Measurements from ENCODE around the gene NT5DC3. TPM values are rescaled to one million over a fixed set of nuclear protein-coding genes. Genes with fewer than 3 reads are reported as not detected.

The NT5DC3 gene
- total RNA-seq, 1 experiment from 2014 or later, result 12.5 TPM

DNA sequence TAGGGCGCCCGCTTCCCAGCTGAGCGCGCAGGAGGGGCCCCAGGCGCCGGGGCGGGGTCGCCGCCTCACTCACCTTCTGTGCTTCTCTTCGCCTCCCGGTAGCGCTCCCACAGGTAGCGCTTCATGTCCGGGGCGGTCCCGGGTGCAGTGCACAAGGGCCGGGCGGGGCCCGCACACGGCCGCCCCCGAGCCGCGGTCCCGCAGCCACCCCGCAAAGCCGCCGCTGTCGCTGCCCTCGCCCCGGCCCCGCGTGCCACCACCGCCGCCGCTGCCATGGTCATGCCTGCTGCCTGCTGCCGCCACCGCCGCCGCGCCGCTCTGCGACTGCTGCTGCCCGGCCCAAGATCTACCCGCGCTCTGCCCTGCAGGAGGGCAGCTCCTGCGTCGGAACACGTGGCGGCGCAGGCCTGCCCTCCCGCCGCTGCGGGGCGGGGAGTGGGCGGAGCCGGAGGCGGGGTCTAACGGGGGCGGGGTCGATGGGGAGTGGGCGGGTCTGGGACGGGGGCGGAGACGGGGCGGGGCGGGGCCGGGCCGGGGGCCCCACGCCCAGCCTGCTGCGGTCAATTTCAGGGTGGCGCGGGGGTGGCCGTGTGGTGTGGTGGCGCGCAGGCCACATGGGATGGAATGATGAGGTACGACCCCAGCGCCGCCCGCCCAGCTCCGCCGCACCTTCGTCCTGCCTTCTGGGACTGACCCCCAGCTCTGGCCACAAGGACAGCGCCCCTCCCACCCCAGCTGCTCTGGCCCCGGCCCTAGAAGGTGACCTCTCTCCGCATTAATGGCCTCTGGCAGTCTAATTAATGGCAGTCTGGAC is at the start of gene NT5DC3 (continued):
- TF ChIP-seq, protein P1, sequence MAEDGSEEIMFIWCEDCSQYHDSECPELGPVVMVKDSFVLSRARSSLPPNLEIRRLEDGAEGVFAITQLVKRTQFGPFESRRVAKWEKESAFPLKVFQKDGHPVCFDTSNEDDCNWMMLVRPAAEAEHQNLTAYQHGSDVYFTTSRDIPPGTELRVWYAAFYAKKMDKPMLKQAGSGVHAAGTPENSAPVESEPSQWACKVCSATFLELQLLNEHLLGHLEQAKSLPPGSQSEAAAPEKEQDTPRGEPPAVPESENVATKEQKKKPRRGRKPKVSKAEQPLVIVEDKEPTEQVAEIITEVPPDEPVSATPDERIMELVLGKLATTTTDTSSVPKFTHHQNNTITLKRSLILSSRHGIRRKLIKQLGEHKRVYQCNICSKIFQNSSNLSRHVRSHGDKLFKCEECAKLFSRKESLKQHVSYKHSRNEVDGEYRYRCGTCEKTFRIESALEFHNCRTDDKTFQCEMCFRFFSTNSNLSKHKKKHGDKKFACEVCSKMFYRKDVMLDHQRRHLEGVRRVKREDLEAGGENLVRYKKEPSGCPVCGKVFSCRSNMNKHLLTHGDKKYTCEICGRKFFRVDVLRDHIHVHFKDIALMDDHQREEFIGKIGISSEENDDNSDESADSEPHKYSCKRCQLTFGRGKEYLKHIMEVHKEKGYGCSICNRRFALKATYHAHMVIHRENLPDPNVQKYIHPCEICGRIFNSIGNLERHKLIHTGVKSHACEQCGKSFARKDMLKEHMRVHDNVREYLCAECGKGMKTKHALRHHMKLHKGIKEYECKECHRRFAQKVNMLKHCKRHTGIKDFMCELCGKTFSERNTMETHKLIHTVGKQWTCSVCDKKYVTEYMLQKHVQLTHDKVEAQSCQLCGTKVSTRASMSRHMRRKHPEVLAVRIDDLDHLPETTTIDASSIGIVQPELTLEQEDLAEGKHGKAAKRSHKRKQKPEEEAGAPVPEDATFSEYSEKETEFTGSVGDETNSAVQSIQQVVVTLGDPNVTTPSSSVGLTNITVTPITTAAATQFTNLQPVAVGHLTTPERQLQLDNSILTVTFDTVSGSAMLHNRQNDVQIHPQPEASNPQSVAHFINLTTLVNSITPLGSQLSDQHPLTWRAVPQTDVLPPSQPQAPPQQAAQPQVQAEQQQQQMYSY (CRISPR knock-in tag; IDR thresholded peaks at IDR 0.05), result no peak
- no peak for TF ChIP-seq RELA (CRISPR knock-in tag; IDR thresholded peaks at IDR 0.05; ENCODE audit: borderline replicate concordance)
- TF ChIP-seq ARID4B (CRISPR knock-in tag; IDR thresholded peaks at IDR 0.05; ENCODE audit: borderline replicate concordance), result no peak
- TF ChIP-seq, protein P2, sequence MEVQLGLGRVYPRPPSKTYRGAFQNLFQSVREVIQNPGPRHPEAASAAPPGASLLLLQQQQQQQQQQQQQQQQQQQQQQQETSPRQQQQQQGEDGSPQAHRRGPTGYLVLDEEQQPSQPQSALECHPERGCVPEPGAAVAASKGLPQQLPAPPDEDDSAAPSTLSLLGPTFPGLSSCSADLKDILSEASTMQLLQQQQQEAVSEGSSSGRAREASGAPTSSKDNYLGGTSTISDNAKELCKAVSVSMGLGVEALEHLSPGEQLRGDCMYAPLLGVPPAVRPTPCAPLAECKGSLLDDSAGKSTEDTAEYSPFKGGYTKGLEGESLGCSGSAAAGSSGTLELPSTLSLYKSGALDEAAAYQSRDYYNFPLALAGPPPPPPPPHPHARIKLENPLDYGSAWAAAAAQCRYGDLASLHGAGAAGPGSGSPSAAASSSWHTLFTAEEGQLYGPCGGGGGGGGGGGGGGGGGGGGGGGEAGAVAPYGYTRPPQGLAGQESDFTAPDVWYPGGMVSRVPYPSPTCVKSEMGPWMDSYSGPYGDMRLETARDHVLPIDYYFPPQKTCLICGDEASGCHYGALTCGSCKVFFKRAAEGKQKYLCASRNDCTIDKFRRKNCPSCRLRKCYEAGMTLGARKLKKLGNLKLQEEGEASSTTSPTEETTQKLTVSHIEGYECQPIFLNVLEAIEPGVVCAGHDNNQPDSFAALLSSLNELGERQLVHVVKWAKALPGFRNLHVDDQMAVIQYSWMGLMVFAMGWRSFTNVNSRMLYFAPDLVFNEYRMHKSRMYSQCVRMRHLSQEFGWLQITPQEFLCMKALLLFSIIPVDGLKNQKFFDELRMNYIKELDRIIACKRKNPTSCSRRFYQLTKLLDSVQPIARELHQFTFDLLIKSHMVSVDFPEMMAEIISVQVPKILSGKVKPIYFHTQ (CRISPR knock-in tag; IDR thresholded peaks at IDR 0.05), result no peak
- TF ChIP-seq ZNF396 (CRISPR knock-in tag; IDR thresholded peaks at IDR 0.05; ENCODE audit: borderline replicate concordance), result no peak
- no peak for TF ChIP-seq STAT6 (CRISPR knock-in tag; conservative IDR thresholded peaks at IDR 0.05; ENCODE audit: low read depth)
- no peak for TF ChIP-seq CTCF (IDR thresholded peaks at IDR 0.05)
- TF ChIP-seq JUN (CRISPR knock-in tag; IDR thresholded peaks at IDR 0.05), result no peak
- no peak for TF ChIP-seq SOX15 (CRISPR knock-in tag; IDR thresholded peaks at IDR 0.05)
- no peak for TF ChIP-seq ZNF532 (CRISPR knock-in tag; IDR thresholded peaks at IDR 0.05; ENCODE audit: borderline replicate concordance)
- no peak for TF ChIP-seq PREB (CRISPR knock-in tag; IDR thresholded peaks at IDR 0.05; ENCODE audit: borderline replicate concordance)
- TF ChIP-seq ZNF121 (CRISPR knock-in tag; IDR thresholded peaks at IDR 0.05), result no peak; the same call in 1 of the 2 replicates
- no peak for TF ChIP-seq GTF2I (CRISPR knock-in tag; conservative IDR thresholded peaks at IDR 0.05)
- TF ChIP-seq, protein P3, sequence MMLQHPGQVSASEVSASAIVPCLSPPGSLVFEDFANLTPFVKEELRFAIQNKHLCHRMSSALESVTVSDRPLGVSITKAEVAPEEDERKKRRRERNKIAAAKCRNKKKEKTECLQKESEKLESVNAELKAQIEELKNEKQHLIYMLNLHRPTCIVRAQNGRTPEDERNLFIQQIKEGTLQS (CRISPR knock-in tag; conservative IDR thresholded peaks at IDR 0.05), result no peak
- peak; percentile 78; the same call in 1 of the 2 replicates for TF ChIP-seq CREM (CRISPR knock-in tag; IDR thresholded peaks at IDR 0.05)

Data from WTC11 (cell line).